Transverse colon (tissue), 4 donors: ENCODE measurements around the gene GNPTAB. TPM values are rescaled to one million over a fixed set of nuclear protein-coding genes. Genes with fewer than 3 reads are reported as not detected.
"Not testable (repeated sequence)": the region's sequence is repeated elsewhere in the genome, so short reads cannot be mapped to it uniquely, and the experiment has no call there.

Experiments
- DNase-seq: peaks from one replicate; pipeline ENCODE4 v3.0.0-alpha.2; 2019
- H3K27ac ChIP-seq, 4 donors: fragments of 200-600 bp; sonication (generic); 2 replicates each; pipeline ENCODE4 v1.5.1; 2016 to 2018; ENCODE audit warnings: inconsistent platforms in 4 of 4
- H3K27me3 ChIP-seq: fragments of 200-600 bp; sonication (generic); 2 replicates; pipeline ENCODE4 v1.5.1; 2017; ENCODE audit warnings: inconsistent platforms
- H3K36me3 ChIP-seq, 4 donors: fragments of 200-600 bp; sonication (generic); 2 replicates each; pipeline ENCODE4 v1.5.1; 2017 to 2019; ENCODE audit warnings: inconsistent platforms in 4 of 4
- H3K4me1 ChIP-seq, 4 donors: fragments of 200-600 bp; sonication (generic); 2 replicates each; pipeline ENCODE4 v1.5.1; 2017 to 2020; ENCODE audit warnings: inconsistent platforms in 4 of 4
- H3K4me3 ChIP-seq, 4 donors: fragments of 200-600 bp; sonication (generic); 1 replicate in 1 of 4; 2 replicates in 3 of 4; pipeline versions ENCODE4 v1.5.1 to v1.6.1; 2017 to 2019; ENCODE audit warnings: inconsistent platforms in 4 of 4
- H3K9me3 ChIP-seq, 2 donors: fragments of 200-600 bp; sonication (generic); 2 replicates each; pipeline ENCODE4 v1.5.1; 2017 to 2019; ENCODE audit warnings: inconsistent platforms in 2 of 2
- CTCF ChIP-seq, 5 experiments: fragments of 200-600 bp in 3 of 5; fragments of 450-650 bp in 2 of 5; sonication (generic) in 3 of 5; IDR thresholded peaks; 1 replicate in 2 of 5; 2 replicates in 3 of 5; pipeline ENCODE4 v1.5.1; 2016 to 2017; ENCODE audit warnings: antibody characterized with exemption in 5 of 5, inconsistent platforms in 3 of 5, mild to moderate bottlenecking in 2 of 5, moderate library complexity in 1 of 5
- EP300 ChIP-seq: sonication (generic); formaldehyde crosslinking; IDR thresholded peaks from one replicate; pipeline ENCODE4 v1.6.1; 2017; ENCODE audit warnings: antibody characterized with exemption, low read depth
- POLR2A ChIP-seq: fragments of 450-650 bp; IDR thresholded peaks from one replicate; pipeline ENCODE4 v1.6.1; 2016; ENCODE audit warnings: antibody characterized with exemption, mild to moderate bottlenecking, moderate library complexity
- POLR2AphosphoS5 ChIP-seq, 3 donors: sonication (generic); formaldehyde crosslinking; IDR thresholded peaks; one replicate each; pipeline ENCODE4 v1.6.1; 2016; ENCODE audit warnings: antibody characterized with exemption in 3 of 3
- WGBS, 2 donors: methylation state at CpG; one replicate each; pipeline ENCODE4 v1.1.5; 2018; ENCODE audit warnings: low coverage in 1 of 2; 5-methylcytosine and 5-hydroxymethylcytosine counted together
- in situ Hi-C, 4 donors: fragments of 200-750 bp; cut with MboI; loops; one replicate each; pipeline versions ENCODE4 v1.15.0 to v1.15.1; 2017; ENCODE audit warnings: low sequenced_read_pairs in 3 of 4, low pct_ligation_motif_present in 1 of 4, low pct_unique_long_range_greater_than_20kb in 1 of 4
- intact Hi-C: fragments of 100-400 bp; cut with DNase I; formaldehyde crosslinking; loops from one replicate; pipeline ENCODE4 v1.15.1; 2023; ENCODE audit warnings: low total_unique reads
- total RNA-seq, 4 donors: library from RNA; depleted of rRNA; stranded (reverse); fragments of >200 nt; gene quantifications; one replicate each; pipeline ENCODE4 v1.1.0, GENCODE V29; 2016

The GNPTAB gene
- total RNA-seq, 4 donors from 2014 or later = 24.1 to 83.0 (median 64.5) TPM

DNA sequence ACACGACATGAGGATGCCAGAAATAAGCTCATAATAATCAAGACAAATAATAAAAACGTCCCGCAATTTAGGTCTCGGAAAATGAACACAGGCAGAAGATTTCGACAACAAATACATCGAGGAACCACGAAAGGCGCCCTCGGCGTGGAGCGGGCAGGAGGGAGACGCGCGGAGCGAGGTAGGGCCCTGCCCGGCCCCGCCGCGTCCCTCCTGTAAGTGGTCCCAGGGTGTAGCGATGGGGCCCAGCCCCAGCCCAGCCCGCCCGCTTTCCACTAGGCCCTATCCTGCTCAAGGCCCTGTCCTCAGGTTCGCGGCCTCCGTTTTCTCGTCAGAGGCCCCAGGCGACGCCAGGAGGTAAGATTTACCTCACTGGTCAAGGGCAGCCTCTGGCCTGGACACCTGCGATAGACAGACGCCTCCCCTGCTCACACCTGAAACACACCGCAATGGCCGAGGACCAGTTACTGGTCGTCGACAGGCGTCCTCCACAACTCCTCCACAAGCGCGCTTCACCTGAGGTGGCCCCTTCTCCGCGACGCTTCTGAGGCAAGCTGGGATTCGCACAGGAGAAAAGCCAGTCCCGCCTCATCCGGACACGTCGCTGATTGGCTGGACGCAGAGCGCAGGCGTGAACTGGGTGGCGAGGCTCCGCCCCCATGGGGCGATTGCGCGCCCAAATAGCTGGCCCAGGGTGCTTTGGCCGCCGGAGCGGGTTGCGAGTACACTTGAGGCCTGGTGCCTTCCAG lies 91.7 kb downstream of the GNPTAB start, which contains the start of gene SYCP3:
TSS of gene SYCP3 (minus strand) at position 543 of the 746 bp plus-strand sequence. CDS start 1,527 bp downstream, outside the sequence.
- in situ Hi-C loops = no loop called here
- Histone ChIP-seq H3K27ac (no peak within 1 kb of the TSS), H3K4me3 (no peak within 1 kb of the TSS), H3K4me1 (no peaks in the 10 kb centered on the region), H3K9me3 (no peaks in the 10 kb centered on the region), H3K27me3 (no peaks in the 10 kb centered on the region), H3K36me3 (peaks cover 0 to 61% (median 17%) of the 10 kb centered on the region in 4 donors)
- intact Hi-C loops = no loop called here
- no peak for TF ChIP-seq POLR2AphosphoS5 (IDR thresholded peaks at IDR 0.05)
- TF ChIP-seq EP300 = no peak
- TF ChIP-seq CTCF (IDR thresholded peaks at IDR 0.05) = no peak
- TF ChIP-seq POLR2A = no peak
- 98 to 100% methylated on average over 3 to 57 of the region's 57 CpGs for WGBS, 2 donors
- DNase-seq = no peak

DNA sequence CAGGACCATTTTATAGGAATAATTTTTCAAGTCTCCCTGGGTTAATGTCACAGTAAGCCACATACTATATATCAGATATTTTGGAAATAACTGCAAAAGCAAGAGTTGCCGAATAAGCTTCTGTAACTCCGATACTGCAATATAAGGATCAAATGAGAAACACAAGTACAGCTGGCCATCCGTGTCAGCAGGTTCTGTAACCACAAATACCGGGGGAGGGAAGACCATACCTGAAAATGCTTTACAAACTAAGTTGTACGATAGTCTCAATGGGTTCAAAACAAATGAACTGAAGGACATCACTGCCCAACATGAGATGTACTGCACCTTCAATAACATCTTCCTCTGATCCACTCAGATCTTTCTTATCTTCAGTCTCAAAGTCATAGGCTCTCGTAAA lies 93.3 kb downstream of the GNPTAB start:
- no peak for TF ChIP-seq EP300
- no peak for TF ChIP-seq POLR2AphosphoS5 (IDR thresholded peaks at IDR 0.05)
- TF ChIP-seq CTCF (IDR thresholded peaks at IDR 0.05) = no peak
- TF ChIP-seq POLR2A = no peak
- WGBS, 2 donors = 96 to 100% methylated on average over 4 to 6 of the region's 6 CpGs

DNA sequence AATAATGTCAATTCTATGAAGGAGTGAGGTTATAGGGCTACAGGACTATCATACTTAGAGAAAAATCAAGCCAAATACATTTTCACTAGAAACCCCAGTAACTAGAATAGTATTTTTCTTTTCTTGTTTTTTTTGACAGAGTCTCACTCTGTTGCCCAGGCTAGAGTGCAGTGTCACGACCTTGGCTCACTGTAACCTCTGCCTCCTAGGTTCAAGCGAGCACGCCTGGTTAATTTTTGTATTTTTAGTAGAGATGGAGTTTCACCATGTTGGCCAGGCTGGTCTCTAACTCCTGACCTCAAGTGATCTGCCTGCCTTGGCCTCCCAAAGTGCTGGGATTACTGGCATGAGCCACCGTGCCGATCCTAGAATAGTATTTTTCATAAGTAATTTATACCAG lies 96.3 kb downstream of the GNPTAB start:
- H3K4me1 ChIP-seq, intact Hi-C loops, H3K4me3 ChIP-seq, H3K27ac ChIP-seq, H3K27me3 ChIP-seq, H3K9me3 ChIP-seq, DNase-seq, in situ Hi-C loops: not testable (repeated sequence)
- H3K36me3 ChIP-seq = peaks cover 0 to 46% (median 16%) of the 10 kb centered on the region in 4 donors
- WGBS, 2 donors = 96 to 97% methylated on average over 4 to 5 of the region's 5 CpGs

More for the DNA sequence above, 93.3 kb downstream of the GNPTAB start:
- Histone ChIP-seq H3K27me3 (no peaks in the 10 kb centered on the region), H3K4me1 (no peaks in the 10 kb centered on the region), H3K27ac (no peak overlapping the region), H3K9me3 (no peaks in the 10 kb centered on the region), H3K36me3 (peaks cover 0 to 52% (median 16%) of the 10 kb centered on the region in 4 donors), H3K4me3 (no peak overlapping the region)
- intact Hi-C loops (no loop called here), in situ Hi-C loops (no loop called here)
- no peak for DNase-seq

GRCh38 chr12:101733166-101733565 lies 97.6 kb downstream of the GNPTAB start:
- in situ Hi-C loops (no loop called here), intact Hi-C loops (no loop called here)
- Histone ChIP-seq H3K4me3 (no peak overlapping the region), H3K36me3 (peaks cover 0 to 39% (median 12%) of the 10 kb centered on the region in 4 donors), H3K27me3 (no peaks in the 10 kb centered on the region), H3K4me1 (no peaks in the 10 kb centered on the region), H3K9me3 (no peaks in the 10 kb centered on the region), H3K27ac (no peak overlapping the region)
- no peak for DNase-seq
- 54 to 69% methylated on average over 2 of the region's 2 CpGs for WGBS, 2 donors
- TF ChIP-seq POLR2AphosphoS5 (IDR thresholded peaks at IDR 0.05) (no peak), EP300 (no peak), CTCF (IDR thresholded peaks at IDR 0.05) (no peak), POLR2A (no peak)
